Ascending aorta (tissue), 2 donors: ENCODE measurements around the gene LGALSL. TPM values are rescaled to one million over a fixed set of nuclear protein-coding genes. Genes with fewer than 3 reads are reported as not detected.

Experiments
- DNase-seq, 2 donors: peaks; one replicate each; pipeline ENCODE4 v3.0.0-alpha.2; 2019; ENCODE audit warnings: low spot score in 2 of 2
- H3K27ac ChIP-seq, 2 donors: fragments of 200-600 bp; sonication (generic); one replicate each; pipeline ENCODE4 v1.5.1; 2016 to 2017; ENCODE audit warnings: mild to moderate bottlenecking in 1 of 2
- H3K27me3 ChIP-seq: fragments of 200-600 bp; sonication (generic); one replicate; pipeline ENCODE4 v1.5.1; 2017
- H3K36me3 ChIP-seq, 2 donors: fragments of 200-600 bp; sonication (generic); one replicate each; pipeline ENCODE4 v1.5.1; 2016
- H3K4me1 ChIP-seq, 2 donors: fragments of 200-600 bp; sonication (generic); one replicate each; pipeline ENCODE4 v1.5.1; 2016 to 2017; ENCODE audit warnings: mild to moderate bottlenecking in 1 of 2
- H3K4me3 ChIP-seq, 2 donors: fragments of 200-600 bp; sonication (generic); one replicate each; pipeline ENCODE4 v1.5.1; 2016 to 2017; ENCODE audit warnings: mild to moderate bottlenecking in 1 of 2
- H3K9me3 ChIP-seq, 2 donors: fragments of 200-600 bp; sonication (generic); one replicate each; pipeline ENCODE4 v1.5.1; 2016
- CTCF ChIP-seq, 3 experiments: fragments of 200-600 bp in 2 of 3; fragments of 450-650 bp in 1 of 3; sonication (generic) in 2 of 3; IDR thresholded peaks; one replicate each; pipeline ENCODE4 v1.5.1; 2016 to 2019; ENCODE audit warnings: antibody characterized with exemption in 3 of 3, mild to moderate bottlenecking in 1 of 3, moderate library complexity in 1 of 3
- intact Hi-C: fragments of 100-400 bp; cut with DNase I; formaldehyde crosslinking; loops from one replicate; pipeline ENCODE4 v1.15.1; 2023
- total RNA-seq: library from RNA; depleted of rRNA; stranded (reverse); fragments of >200 nt; gene quantifications from one replicate; pipeline ENCODE4 v1.1.0, GENCODE V29; 2016

Gene LGALSL
- total RNA-seq, 1 donor from 2014 or later: 35.4 TPM

- intact Hi-C loops: no loop called here
- TF ChIP-seq CTCF (IDR thresholded peaks at IDR 0.05): no peak
- no peak for DNase-seq
- peaks cover 21 to 22% of the 10 kb centered on the region in 2 donors for H3K36me3 ChIP-seq
- H3K4me3 ChIP-seq: no peak overlapping the region
- no peaks in the 10 kb centered on the region for H3K27me3 ChIP-seq
- H3K27ac ChIP-seq: no peak overlapping the region
- no peaks in the 10 kb centered on the region for H3K9me3 ChIP-seq
- peaks cover 0 to 3% of the 10 kb centered on the region in 2 donors for H3K4me1 ChIP-seq
These were observed 6.4 kb downstream of the LGALSL start for GRCh38 chr2:64460330-64460729.

- no peaks in the 10 kb centered on the region for H3K4me1 ChIP-seq
- no peaks in the 10 kb centered on the region for H3K27me3 ChIP-seq
- no peak overlapping the region for H3K27ac ChIP-seq
- no peak for DNase-seq
- H3K36me3 ChIP-seq: peaks cover 18 to 21% of the 10 kb centered on the region in 2 donors
- H3K9me3 ChIP-seq: no peaks in the 10 kb centered on the region
- intact Hi-C loops: no loop called here
- no peak overlapping the region for H3K4me3 ChIP-seq
- TF ChIP-seq CTCF (IDR thresholded peaks at IDR 0.05): no peak
These were observed 7.5 kb downstream of the LGALSL start for GRCh38 chr2:64461271-64462058.

GRCh38 chr2:64462171-64462570 lies 8.2 kb downstream of the LGALSL start:
- Histone ChIP-seq H3K4me1 (no peaks in the 10 kb centered on the region), H3K36me3 (peaks cover 13 to 15% of the 10 kb centered on the region in 2 donors), H3K27me3 (no peaks in the 10 kb centered on the region), H3K4me3 (no peak overlapping the region), H3K27ac (no peak overlapping the region), H3K9me3 (no peaks in the 10 kb centered on the region)
- intact Hi-C loops: no loop called here
- no peak for TF ChIP-seq CTCF (IDR thresholded peaks at IDR 0.05)
- no peak for DNase-seq

- no peak overlapping the region for H3K27ac ChIP-seq
- intact Hi-C loops: no loop called here
- H3K9me3 ChIP-seq: no peaks in the 10 kb centered on the region
- no peaks in the 10 kb centered on the region for H3K4me1 ChIP-seq
- no peak overlapping the region for H3K4me3 ChIP-seq
- DNase-seq: no peak
- no peaks in the 10 kb centered on the region for H3K27me3 ChIP-seq
- no peak for TF ChIP-seq CTCF (IDR thresholded peaks at IDR 0.05)
- peaks cover 6 to 8% of the 10 kb centered on the region in 2 donors for H3K36me3 ChIP-seq
These were observed 9.2 kb downstream of the LGALSL start for GRCh38 chr2:64462940-64463700.

- H3K4me1 ChIP-seq: no peaks in the 10 kb centered on the region
- H3K27ac ChIP-seq: no peak overlapping the region
- TF ChIP-seq CTCF (IDR thresholded peaks at IDR 0.05): no peak
- DNase-seq: no peak
- peaks cover under 1 to 2% of the 10 kb centered on the region in 2 donors for H3K36me3 ChIP-seq
- H3K4me3 ChIP-seq: no peak overlapping the region
- intact Hi-C loops: no loop called here
- H3K9me3 ChIP-seq: no peaks in the 10 kb centered on the region
- H3K27me3 ChIP-seq: no peaks in the 10 kb centered on the region
These were observed 9.8 kb downstream of the LGALSL start for GRCh38 chr2:64463781-64464180.
